GM19023 (cell line): ENCODE measurements around the gene SRA1.

Experiments used
- ATAC-seq: cut with Tn5 transposase; IDR thresholded peaks from one replicate; pipeline ENCODE4 v1.9.1; 2021; ENCODE audit warnings: mild to moderate bottlenecking, moderate library complexity; ENCODE audit not compliant: unreplicated experiment

Gene SRA1

GRCh38 chr5:140551872-140552271, 5.4 kb downstream of the SRA1 start:
- ATAC-seq, result no peak

- no peak for ATAC-seq
Observed at GRCh38 chr5:140550147-140551079, 6.9 kb downstream of the SRA1 start.

- ATAC-seq, result no peak
Observed at GRCh38 chr5:140549237-140550144, 7.8 kb downstream of the SRA1 start.

- no peak for ATAC-seq
Observed at GRCh38 chr5:140548791-140549190, 8.5 kb downstream of the SRA1 start.

GRCh38 chr5:140548300-140548688, 9.0 kb downstream of the SRA1 start:
- no peak for ATAC-seq

GRCh38 chr5:140547508-140548299, 9.6 kb downstream of the SRA1 start, which contains the start of gene EIF4EBP3:
TSS of gene EIF4EBP3 (plus strand) at chr5:140547662. CDS start at chr5:140547738, 76 bp downstream.
- ATAC-seq, result peak; percentile 99

- no peak for ATAC-seq
Observed at GRCh38 chr5:140546851-140547507, 10.3 kb downstream of the SRA1 start.

GRCh38 chr5:140545606-140546005, 11.7 kb downstream of the SRA1 start:
- ATAC-seq, result no peak

GRCh38 chr5:140544986-140545385, 12.3 kb downstream of the SRA1 start:
- ATAC-seq, result no peak

- no peak for ATAC-seq
Observed at GRCh38 chr5:140542972-140543371, 14.3 kb downstream of the SRA1 start.

- ATAC-seq, result no peak
Observed at GRCh38 chr5:140540227-140540626, 17.0 kb downstream of the SRA1 start.

- no peak for ATAC-seq
Observed at GRCh38 chr5:140524003-140524402, 33.3 kb downstream of the SRA1 start.

GRCh38 chr5:140513124-140513523, 44.1 kb downstream of the SRA1 start:
- ATAC-seq, result no peak

- no peak for ATAC-seq
Observed at GRCh38 chr5:140509898-140510297, 47.4 kb downstream of the SRA1 start.

GRCh38 chr5:140502834-140503233, 54.4 kb downstream of the SRA1 start:
- ATAC-seq, result no peak
